ENCODE results near the gene KICS2. TPM values are rescaled to one million over a fixed set of nuclear protein-coding genes. Genes with fewer than 3 reads are reported as not detected.

Gene KICS2
- total RNA-seq, 1 experiment from 2014 or later = 12.1 TPM

- CTCF ChIA-PET = interaction anchor here (0.6 kb wide), 1 partner anchor 402 kb away, joined by 3 read pairs; no protein-coding TSS in a partner anchor
- no peak for DNase-seq
Observed at GRCh38 chr12:64258576-64258975, 36.5 kb upstream of the KICS2 start.

DNA sequence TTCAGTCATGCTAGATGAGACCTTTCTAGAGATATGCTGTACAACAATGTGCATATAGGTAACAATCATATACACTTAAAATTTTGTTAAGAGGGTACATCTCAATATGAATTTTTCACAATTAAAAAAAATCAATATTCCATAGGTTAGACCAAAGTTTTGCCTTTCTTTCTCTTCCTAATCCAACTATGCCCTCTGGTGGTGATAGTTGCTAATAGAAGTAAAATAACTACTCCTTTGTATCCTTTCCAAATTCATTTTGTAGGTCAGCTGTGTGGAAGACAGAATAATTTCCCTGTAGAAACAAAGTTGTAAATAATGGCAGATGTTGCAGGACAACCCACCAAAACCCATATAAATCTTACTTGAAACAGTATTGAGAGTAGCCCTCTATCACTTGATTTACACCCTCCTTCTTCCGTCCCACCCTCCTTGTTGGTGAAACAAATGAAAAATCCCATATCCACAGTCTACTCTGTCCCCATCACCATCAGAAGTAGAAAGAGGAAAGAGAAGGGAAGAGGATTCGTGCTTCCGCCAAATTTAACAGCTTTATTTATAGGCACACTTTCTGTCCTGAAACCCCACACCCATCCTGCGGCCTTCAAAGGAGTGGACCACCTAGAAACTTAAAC, 34.2 kb upstream of the KICS2 start:
- DNase-seq = no peak
- no peak overlapping the region for H3K4me3 ChIP-seq

More at GRCh38 chr12:64258576-64258975, 36.5 kb upstream of the KICS2 start:
- intact Hi-C loops (cut with micrococcal nuclease; ENCODE audit: unreplicated experiment) = loop anchor here (10.0 kb wide), 3 partner anchors 146 to 584 kb away; partner anchors contain the start of gene XPOT
- H4K20me1 ChIP-seq (ENCODE audit: insufficient read depth) = no peaks in the 10 kb centered on the region
- TF ChIP-seq, protein P1, sequence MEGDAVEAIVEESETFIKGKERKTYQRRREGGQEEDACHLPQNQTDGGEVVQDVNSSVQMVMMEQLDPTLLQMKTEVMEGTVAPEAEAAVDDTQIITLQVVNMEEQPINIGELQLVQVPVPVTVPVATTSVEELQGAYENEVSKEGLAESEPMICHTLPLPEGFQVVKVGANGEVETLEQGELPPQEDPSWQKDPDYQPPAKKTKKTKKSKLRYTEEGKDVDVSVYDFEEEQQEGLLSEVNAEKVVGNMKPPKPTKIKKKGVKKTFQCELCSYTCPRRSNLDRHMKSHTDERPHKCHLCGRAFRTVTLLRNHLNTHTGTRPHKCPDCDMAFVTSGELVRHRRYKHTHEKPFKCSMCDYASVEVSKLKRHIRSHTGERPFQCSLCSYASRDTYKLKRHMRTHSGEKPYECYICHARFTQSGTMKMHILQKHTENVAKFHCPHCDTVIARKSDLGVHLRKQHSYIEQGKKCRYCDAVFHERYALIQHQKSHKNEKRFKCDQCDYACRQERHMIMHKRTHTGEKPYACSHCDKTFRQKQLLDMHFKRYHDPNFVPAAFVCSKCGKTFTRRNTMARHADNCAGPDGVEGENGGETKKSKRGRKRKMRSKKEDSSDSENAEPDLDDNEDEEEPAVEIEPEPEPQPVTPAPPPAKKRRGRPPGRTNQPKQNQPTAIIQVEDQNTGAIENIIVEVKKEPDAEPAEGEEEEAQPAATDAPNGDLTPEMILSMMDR (conservative IDR thresholded peaks at IDR 0.05) = no peak
- TF ChIP-seq EZH2 (IDR thresholded peaks at IDR 0.05; ENCODE audit: low read depth) = no peak
- BruUV-seq (replicated peaks) = no TSS peak
- no peak overlapping the region for H3K27ac ChIP-seq
- H3K36me3 ChIP-seq (ENCODE audit: low read depth) = no peaks in the 10 kb centered on the region
- POLR2A ChIA-PET (ENCODE audit: unreplicated experiment) = no interaction called here
- no peak overlapping the region for H3K4me3 ChIP-seq
- H2AFZ ChIP-seq = no peak overlapping the region
- no peaks in the 10 kb centered on the region for H3K4me1 ChIP-seq (replicated peaks; ENCODE audit: insufficient read depth)
- H3K27me3 ChIP-seq (ENCODE audit: insufficient read depth, low read depth) = no peaks in the 10 kb centered on the region
- H3K4me2 ChIP-seq = no peak overlapping the region
- H3K9me3 ChIP-seq (ENCODE audit: insufficient read depth, low read depth) = no peaks in the 10 kb centered on the region
- no peaks in the 10 kb centered on the region for H3F3A ChIP-seq (ENCODE audit: insufficient read depth, low read depth)
- no peaks in the 10 kb centered on the region for H3K9me2 ChIP-seq (ENCODE audit: insufficient read depth)
- no peaks in the 10 kb centered on the region for H3K79me2 ChIP-seq (ENCODE audit: low read depth)

DNA sequence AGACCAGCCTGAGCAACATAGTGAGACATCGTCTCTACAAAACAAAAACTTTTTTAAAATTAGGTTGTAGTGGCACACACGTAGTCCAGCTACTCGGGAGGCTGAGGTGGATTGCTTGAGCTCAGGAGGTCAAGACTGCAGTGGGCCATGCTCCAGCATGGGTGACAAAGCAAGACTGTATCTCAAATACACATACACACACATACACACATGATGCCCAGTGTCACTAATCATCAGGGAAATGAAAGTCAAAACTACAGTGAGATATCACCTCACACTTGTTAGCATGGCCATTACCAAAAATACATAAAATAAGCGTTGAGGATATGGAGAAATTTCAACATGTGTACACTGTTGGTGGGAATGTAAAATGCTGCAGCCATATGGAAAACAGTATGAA, 33.2 kb upstream of the KICS2 start:
- no peak overlapping the region for H2AFZ ChIP-seq
- H3K36me3 ChIP-seq (ENCODE audit: low read depth) = no peaks in the 10 kb centered on the region
- H3K9me2 ChIP-seq (ENCODE audit: insufficient read depth) = no peaks in the 10 kb centered on the region
- H3F3A ChIP-seq (ENCODE audit: insufficient read depth, low read depth) = no peaks in the 10 kb centered on the region
- H3K27me3 ChIP-seq (ENCODE audit: insufficient read depth, low read depth) = no peaks in the 10 kb centered on the region
- no peaks in the 10 kb centered on the region for H3K9me3 ChIP-seq (ENCODE audit: insufficient read depth, low read depth)
- CTCF ChIA-PET = interaction anchor here (1.0 kb wide), 2 partner anchors 263 to 410 kb away, joined by 3 to 4 read pairs; no protein-coding TSS in a partner anchor
- H3K4me3 ChIP-seq = no peak overlapping the region
- H3K79me2 ChIP-seq (ENCODE audit: low read depth) = no peaks in the 10 kb centered on the region
- POLR2A ChIA-PET (ENCODE audit: unreplicated experiment) = no interaction called here
- no peak overlapping the region for H3K27ac ChIP-seq
- H4K20me1 ChIP-seq (ENCODE audit: insufficient read depth) = no peaks in the 10 kb centered on the region
- TF ChIP-seq EZH2 (IDR thresholded peaks at IDR 0.05; ENCODE audit: low read depth) = no peak
- TF ChIP-seq, protein P1 (conservative IDR thresholded peaks at IDR 0.05) = no peak
- no TSS peak for BruUV-seq (replicated peaks)
- no peak overlapping the region for H3K4me2 ChIP-seq
- H3K4me1 ChIP-seq (replicated peaks; ENCODE audit: insufficient read depth) = no peaks in the 10 kb centered on the region
- no peak for DNase-seq
- intact Hi-C loops (cut with micrococcal nuclease; ENCODE audit: unreplicated experiment) = loop anchor here (10.0 kb wide), 3 partner anchors 150 to 580 kb away; partner anchors contain the start of gene XPOT

More for the DNA sequence above, 34.2 kb upstream of the KICS2 start:
- Histone ChIP-seq H3K36me3 (ENCODE audit: low read depth) (no peaks in the 10 kb centered on the region), H3K4me2 (no peak overlapping the region), H4K20me1 (ENCODE audit: insufficient read depth) (no peaks in the 10 kb centered on the region), H3F3A (ENCODE audit: insufficient read depth, low read depth) (no peaks in the 10 kb centered on the region), H3K27me3 (ENCODE audit: insufficient read depth, low read depth) (no peaks in the 10 kb centered on the region), H3K27ac (no peak overlapping the region), H3K79me2 (ENCODE audit: low read depth) (no peaks in the 10 kb centered on the region), H2AFZ (no peak overlapping the region), H3K9me2 (ENCODE audit: insufficient read depth) (no peaks in the 10 kb centered on the region), H3K9me3 (ENCODE audit: insufficient read depth, low read depth) (no peaks in the 10 kb centered on the region), H3K4me1 (replicated peaks; ENCODE audit: insufficient read depth) (no peaks in the 10 kb centered on the region)
- CTCF ChIA-PET = interaction anchor here (0.5 to 1.1 kb wide), 3 partner anchors 264 to 912 kb away, joined by 3 to 4 read pairs (median 4); no protein-coding TSS in a partner anchor
- POLR2A ChIA-PET (ENCODE audit: unreplicated experiment) = no interaction called here
- no TSS peak for BruUV-seq (replicated peaks)
- intact Hi-C loops (cut with micrococcal nuclease; ENCODE audit: unreplicated experiment) = loop anchor here (1.0 to 10.0 kb wide), 6 partner anchors 149 to 581 kb away; partner anchors contain the start of genes SRGAP1 and XPOT
- TF ChIP-seq, protein P1 (conservative IDR thresholded peaks at IDR 0.05) = peak; percentile 88
- no peak for TF ChIP-seq EZH2 (IDR thresholded peaks at IDR 0.05; ENCODE audit: low read depth)

Measured in PC-9 (cell line).